Astrocyte of the spinal cord (primary cell): Measurements from ENCODE around the gene ITGA8.

Experiments used
- DNase-seq: peaks from one replicate; pipeline ENCODE4 v3.0.0; 2011; ENCODE audit warnings: low read depth, low spot score
- H3K4me3 ChIP-seq: 2 replicates; pipeline ENCODE4 v1.5.1; 2011; ENCODE audit warnings: low read depth, mild to moderate bottlenecking, low read length, moderate library complexity
- CTCF ChIP-seq: IDR thresholded peaks from 2 replicates; pipeline ENCODE4 v1.5.1; 2012; ENCODE audit warnings: low read depth, mild to moderate bottlenecking, low read length, inconsistent platforms
- in situ Hi-C: cut with HindIII; loops from 2 replicates; pipeline ENCODE4 v1.10.0; 2017; ENCODE audit warnings: low sequenced_read_pairs

Gene ITGA8

GRCh38 chr10:15758618-15759017 is 38.9 kb upstream of the ITGA8 start:
- H3K4me3 ChIP-seq: no peak overlapping the region
- no peak for TF ChIP-seq CTCF
- DNase-seq: no peak
- in situ Hi-C loops: no loop called here

- in situ Hi-C loops: no loop called here
- no peak for DNase-seq
Measured at GRCh38 chr10:15754937-15755336, 35.2 kb upstream of the ITGA8 start.

GRCh38 chr10:15751046-15751445 is 31.3 kb upstream of the ITGA8 start:
- in situ Hi-C loops: no loop called here
- no peak for TF ChIP-seq CTCF

More at GRCh38 chr10:15754937-15755336, 35.2 kb upstream of the ITGA8 start:
- TF ChIP-seq CTCF: no peak
- no peak overlapping the region for H3K4me3 ChIP-seq

GRCh38 chr10:15748126-15748525 is 28.4 kb upstream of the ITGA8 start:
- in situ Hi-C loops: no loop called here
- DNase-seq: no peak

More at GRCh38 chr10:15751046-15751445, 31.3 kb upstream of the ITGA8 start:
- no peak for DNase-seq
- no peak overlapping the region for H3K4me3 ChIP-seq

GRCh38 chr10:15747632-15748031 is 27.9 kb upstream of the ITGA8 start:
- in situ Hi-C loops: no loop called here
- H3K4me3 ChIP-seq: no peak overlapping the region
- no peak for DNase-seq
- TF ChIP-seq CTCF: no peak

More at GRCh38 chr10:15748126-15748525, 28.4 kb upstream of the ITGA8 start:
- no peak overlapping the region for H3K4me3 ChIP-seq
- TF ChIP-seq CTCF: no peak

- TF ChIP-seq CTCF: no peak
- H3K4me3 ChIP-seq: no peak overlapping the region
- DNase-seq: peak; percentile 41
- in situ Hi-C loops: no loop called here
Measured at GRCh38 chr10:15745751-15746150, 26.0 kb upstream of the ITGA8 start.

- H3K4me3 ChIP-seq: no peak overlapping the region
- TF ChIP-seq CTCF: peak; percentile 66
- peak; percentile 48 for DNase-seq
- in situ Hi-C loops: no loop called here
Measured at GRCh38 chr10:15744217-15744865, 24.6 kb upstream of the ITGA8 start.
